ENCODE measurements around the gene RNASEH2C.
"Not testable (repeated sequence)": the region's sequence is repeated elsewhere in the genome, so short reads cannot be mapped to it uniquely, and the experiment has no call there.

Gene RNASEH2C

DNA sequence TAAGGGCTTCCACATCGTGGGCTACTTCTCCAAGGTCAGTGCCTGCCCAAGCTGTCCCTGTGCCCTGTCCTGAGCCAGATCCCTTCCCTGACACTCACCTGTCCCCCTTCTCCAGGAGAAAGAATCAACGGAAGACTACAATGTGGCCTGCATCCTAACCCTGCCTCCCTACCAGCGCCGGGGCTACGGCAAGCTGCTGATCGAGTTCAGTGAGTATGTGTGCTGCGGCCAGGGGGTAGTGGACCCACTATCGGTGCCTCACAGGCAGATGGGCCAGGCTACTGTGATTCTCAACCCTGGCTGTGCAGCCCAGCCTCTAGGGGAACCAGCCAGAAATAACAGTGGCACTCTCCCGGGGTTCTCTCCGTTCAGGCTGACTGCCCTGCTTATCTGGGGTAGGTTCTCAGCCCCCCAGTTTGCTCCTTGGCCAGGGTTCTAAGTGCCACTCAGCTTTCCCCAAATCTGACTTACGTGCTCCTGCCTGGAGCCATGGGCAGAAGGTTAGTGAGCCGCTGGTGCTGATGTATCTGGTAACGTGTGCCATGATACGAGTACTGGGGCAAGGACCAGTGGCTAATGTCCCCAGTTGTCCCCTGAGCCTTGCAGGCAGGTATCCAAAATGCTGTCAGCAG is 3.7 kb downstream of the RNASEH2C start:
- DNase-seq (ENCODE audit: low read depth), result no peak

DNA sequence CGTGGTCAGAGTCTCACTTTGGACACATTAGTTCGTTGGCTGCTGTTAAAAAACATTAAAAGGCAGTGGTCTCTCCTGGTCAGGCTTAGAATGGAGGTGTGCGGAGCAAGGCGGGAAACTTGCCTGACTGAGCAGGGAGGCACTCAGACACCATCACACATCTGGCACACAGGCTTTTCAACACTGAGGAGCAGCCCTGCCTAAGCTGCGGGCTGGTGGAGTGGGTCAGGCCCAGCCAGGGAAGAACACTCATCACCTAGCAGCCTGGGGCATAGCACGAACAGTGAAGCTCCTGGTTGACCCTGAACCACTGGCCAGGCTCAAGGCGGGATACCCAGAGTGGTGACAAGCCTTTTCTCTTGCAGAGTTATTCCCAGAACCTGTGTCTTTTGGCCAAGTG is 4.3 kb downstream of the RNASEH2C start:
- DNase-seq (ENCODE audit: low read depth), result no peak

DNA sequence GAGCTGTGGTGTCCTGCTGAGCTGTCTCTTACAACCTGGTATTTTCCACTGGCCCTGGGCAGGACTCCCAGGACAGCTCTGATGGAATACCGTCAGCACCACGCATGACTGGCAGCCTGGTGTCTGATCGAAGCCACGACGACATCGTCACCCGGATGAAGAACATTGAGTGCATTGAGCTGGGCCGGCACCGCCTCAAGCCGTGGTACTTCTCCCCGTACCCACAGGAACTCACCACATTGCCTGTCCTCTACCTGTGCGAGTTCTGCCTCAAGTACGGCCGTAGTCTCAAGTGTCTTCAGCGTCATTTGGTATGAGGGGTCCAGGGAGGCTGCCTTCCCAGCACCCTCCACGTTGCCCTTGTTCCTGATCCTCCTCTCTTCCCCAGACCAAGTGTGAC is 6.2 kb downstream of the RNASEH2C start:
- no peak for DNase-seq (ENCODE audit: low read depth)

DNA sequence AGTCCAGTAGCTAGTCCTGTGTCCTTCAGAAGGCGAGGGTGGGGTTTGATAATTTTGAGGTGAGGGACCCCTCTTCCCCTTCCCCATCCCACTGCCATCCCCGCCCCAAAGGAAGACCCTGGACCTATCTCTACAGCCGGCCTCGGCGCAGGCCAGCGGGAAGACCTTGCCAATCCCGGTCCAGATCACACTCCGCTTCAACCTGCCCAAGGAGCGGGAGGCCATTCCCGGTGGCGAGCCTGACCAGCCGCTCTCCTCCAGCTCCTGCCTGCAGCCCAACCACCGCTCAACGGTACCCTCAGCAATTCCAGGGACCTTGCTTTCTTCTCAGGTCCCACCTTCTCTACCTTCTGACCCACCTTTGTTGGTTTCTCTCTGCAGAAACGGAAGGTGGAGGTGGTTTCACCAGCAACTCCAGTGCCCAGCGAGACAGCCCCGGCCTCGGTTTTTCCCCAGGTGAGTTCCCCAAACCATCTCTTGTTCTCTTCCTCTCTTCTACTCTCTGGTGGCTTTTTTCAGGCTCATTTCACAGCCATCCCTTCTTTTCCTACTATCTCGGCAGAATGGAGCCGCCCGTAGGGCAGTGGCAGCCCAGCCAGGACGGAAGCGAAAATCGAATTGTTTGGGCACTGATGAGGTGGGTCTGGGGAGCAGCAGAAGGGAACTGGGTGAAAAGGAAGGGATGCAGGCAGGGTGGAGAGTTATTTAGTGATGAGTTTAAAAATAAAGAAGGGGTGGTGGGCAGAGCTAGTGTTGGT is 7.2 kb downstream of the RNASEH2C start:
- no peak for DNase-seq (ENCODE audit: low read depth)

DNA sequence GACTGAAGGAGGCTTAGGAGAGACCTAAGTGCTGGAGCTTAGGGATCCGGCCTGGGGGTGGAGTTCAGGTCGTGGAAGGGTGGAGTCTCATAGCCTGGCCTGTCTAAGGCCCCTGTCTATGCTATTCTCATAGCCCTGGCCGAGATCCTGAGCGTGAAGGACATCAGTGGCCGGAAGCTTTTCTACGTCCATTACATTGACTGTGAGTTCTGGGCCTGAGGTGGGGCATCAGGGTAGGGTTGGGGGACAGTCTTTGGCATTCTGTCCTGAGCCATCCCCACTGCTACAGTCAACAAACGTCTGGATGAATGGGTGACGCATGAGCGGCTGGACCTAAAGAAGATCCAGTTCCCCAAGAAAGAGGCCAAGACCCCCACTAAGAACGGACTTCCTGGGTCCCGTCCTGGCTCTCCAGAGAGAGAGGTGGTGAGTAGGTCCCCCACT is 7.9 kb downstream of the RNASEH2C start:
- DNase-seq (ENCODE audit: low read depth), result no peak

DNA sequence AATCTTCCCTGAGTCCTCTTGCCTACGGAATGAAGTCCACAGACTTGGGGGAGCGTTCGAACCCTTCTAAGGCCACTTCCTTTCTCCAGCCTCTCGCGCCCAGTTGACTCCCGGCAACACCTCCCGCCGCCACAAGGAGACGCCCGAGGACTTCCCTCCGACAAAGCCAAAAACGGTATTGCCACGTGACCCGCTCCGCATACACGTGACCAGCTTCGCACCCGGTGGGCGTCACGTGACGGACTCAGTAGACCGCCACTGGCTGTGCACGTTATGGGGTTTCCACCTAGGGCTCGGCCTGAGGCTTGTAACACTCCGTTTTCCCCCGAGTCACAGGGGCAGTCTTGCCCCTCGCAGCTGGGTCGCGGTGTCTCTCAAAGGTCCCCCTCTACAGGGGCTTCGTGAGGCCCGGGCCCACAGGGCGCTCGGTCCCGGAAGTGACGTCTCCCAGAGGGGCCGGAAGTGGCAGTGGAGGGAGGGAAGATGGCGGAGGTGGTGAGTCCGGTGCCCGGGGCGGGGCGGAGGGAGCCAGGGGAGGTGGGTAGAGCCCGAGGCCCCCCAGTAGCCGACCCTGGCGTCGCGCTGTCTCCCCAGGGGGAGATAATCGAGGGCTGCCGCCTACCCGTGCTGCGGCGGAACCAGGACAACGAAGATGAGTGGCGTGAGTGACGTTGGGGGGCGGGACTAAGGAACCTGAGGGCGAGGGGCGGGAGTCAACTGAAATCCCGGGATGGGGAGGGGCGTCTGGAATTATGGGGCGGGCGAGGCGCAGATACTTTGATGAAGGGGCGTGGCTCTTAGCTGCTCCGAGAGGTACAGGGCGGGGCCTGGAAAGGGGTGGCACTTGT is 8.6 kb downstream of the RNASEH2C start, which contains the start of gene KAT5:
KAT5 (plus strand) TSS at position 468 of the 848 bp plus-strand sequence; CDS start at position 484, 16 bp downstream.
- peak; percentile 97 for DNase-seq (ENCODE audit: low read depth)

DNA sequence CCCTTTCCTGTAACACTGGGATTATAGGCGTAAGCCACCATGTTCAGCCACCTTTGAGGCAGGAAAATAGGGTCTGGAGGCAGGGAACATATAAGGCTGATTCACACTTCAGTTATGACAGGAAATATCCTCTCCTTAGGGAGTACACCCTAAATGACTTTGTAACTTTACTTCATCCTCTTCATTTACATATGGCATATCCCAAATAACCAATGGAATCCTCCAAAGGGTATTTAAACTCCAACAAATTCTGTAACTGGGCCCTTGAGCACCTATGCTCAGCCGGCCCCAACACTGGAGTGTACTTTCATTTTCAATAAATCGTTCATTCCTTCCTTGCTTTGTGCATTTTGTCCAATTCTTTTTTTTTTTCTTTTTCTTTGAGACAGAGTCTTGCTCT is 10.2 kb downstream of the RNASEH2C start:
- no peak for DNase-seq (ENCODE audit: low read depth)

DNA sequence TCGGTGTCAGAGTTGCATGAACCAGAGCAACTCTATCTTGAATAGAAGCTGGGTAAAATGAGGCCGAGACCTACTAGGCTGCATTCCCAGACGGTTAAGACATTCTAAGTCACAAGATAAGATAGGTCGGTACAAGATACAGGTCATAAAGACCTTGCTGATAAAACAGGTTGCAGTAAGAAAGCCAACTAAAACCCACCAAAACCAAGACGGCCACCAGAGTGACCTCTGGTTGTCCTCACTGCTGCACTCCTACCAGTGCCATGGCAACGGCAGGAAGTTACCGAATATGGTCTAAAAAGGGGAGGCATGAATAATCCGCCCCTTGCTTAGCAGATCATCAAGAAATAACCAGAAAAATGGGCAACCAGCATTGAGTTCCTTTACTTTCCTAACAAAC is 10.9 kb downstream of the RNASEH2C start:
- no peak for DNase-seq (ENCODE audit: low read depth)

DNA sequence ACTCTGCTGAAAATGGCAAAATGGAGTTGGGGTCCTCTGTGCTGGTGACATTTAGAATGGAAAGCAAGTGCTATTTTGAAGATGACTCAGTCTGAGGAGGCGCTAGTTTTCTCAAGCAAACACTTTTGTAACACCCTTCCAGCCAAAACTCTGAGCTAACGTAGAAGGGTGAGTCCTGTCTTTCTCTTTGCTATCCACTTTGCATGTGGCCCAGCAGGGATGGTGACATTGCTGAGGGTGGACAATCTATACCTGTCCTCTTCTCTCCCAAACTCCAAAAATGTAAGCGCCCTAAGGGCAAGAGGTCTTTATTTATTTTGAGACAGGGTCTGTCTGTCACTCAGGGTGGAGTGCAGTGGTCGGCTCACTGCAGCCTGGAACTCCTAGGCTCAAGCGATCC is 12.1 kb downstream of the RNASEH2C start:
- no peak for DNase-seq (ENCODE audit: low read depth)

DNA sequence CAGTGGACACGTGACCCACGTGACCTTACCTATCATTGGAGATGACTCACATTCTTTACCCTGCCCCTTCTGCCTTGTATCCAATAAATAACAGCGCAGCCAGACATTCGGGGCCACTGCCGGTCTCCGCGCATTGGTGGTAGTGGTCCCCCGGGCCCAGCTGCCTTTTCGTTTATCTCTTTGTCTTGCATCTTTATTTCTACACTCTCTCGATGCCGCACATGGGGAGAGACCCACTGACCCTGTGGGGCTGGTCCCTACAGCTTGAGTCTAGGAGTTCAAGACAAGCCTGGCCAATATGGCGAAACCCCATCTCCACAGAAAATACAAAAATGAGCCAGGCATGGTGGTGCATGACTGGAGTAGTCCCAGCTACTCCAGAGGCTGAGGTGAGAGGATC is 13.6 kb downstream of the RNASEH2C start:
- DNase-seq (ENCODE audit: low read depth), result not testable (repeated sequence)

DNA sequence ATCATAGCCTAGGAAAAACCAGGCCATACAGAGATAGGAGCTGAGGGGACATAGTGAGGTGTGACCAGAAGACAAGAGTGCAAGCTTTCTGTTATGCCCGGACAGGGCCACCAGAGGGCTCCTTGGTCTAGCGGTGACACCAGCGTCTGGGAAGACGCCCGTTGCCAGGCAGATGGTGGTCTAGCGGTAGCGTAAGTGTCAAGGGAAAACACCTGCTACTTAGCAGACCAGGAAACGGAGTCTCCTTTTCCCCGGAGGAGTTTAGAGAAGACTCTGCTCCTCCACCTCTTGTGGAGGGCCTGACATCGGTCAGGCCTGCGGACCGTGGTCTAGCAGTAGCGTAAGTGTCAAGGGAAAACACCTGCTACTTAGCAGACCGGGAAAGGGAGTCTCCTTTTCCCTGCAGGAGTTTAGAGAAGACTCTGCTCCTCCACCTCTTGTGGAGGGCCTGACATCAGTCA is 14.3 kb downstream of the RNASEH2C start:
- DNase-seq (ENCODE audit: low read depth), result not testable (repeated sequence)

DNA sequence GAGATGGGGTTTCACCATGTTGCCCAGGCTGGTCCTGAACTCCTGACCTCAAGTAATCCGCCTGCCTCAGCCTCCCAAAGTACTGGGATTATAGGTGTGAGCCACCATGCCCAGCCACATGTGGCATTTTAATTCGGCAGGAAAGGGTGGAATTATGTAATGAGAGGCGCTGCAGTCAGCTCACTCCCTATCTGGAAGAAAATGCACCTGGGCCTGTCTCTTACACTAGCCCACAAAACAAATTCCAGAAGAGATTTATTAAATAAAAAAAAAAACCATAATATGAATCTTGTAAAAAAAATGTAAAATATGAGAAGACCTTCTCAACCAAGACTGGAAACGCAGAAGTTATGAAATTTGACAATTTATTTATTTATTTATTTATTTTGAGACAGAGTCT is 16.8 kb downstream of the RNASEH2C start:
- no peak for DNase-seq (ENCODE audit: low read depth)

DNA sequence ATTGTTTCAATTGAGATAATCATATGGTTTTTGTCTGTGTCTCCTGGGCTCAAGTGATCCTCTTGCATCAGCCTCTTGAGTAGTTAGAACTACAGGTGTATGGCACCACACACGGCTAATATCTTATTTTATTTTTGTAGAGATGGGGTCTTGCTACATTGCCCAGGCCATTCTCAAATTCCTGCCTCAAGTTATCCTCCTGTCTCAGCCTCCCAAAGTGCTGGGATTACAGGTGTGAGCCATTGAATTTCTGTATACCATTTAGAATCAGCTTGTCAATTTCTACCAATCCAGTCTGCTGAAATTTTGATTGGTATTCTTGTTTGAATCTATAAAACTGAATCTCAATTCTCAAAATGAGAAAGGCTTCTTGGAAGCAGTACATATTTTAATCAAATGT is 18.9 kb downstream of the RNASEH2C start:
- no peak for DNase-seq (ENCODE audit: low read depth)

DNA sequence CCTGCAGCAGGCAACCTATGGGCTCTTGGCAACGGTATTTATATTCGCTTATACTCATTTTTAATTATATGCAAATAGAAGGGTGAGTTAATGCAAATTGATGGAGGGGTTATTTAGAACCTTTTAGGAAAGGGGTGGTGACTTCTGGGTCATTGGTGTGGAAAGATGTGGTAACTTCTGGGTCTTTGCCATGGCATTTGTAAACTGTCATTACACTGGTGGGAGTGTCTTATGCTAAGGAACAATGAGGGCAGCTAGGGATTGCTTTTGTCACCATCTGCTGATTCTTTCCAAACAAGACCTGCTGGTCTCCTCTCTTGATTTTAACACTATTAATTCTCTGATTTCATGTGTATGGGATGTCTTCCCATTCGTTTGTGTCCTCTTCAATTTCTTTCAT is 20.2 kb downstream of the RNASEH2C start:
- no peak for DNase-seq (ENCODE audit: low read depth)

DNA sequence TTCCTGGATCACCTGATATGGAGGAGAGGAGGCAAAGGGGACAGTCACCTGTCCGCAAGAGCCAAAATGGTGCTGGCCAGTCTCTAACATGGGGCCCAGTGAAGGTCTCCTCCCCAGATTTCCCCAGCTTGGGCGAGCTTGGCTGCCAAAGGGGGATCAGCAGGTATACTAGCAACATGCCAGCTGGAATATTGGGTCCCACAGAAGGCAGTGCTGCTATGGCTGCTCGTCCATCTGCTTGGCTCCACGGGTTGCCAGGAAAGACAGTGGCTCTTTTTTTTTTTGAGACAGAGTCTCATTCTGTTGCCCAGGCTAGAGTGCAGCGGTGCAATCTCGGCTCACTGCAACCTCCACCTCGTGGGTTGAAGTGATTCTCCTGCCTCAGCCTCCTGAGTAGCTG is 21.3 kb downstream of the RNASEH2C start:
- no peak for DNase-seq (ENCODE audit: low read depth)

DNA sequence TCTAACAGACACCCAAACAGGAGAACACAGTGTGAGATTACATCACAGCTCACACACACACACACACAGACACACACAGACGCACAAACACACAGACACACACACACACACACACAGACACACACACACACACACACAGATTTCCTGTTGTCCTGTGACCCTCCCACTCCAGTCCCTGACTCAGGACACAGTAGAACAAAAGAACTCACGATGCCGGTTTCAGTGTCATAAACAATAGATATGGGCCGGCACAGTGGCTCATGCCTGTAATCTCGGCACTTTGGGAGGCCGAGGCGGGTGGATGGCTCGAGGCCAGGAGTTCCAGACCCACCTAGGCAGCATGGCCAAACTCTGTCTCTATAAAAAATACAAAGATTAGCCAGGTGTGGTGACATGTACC is 22.4 kb downstream of the RNASEH2C start:
- DNase-seq (ENCODE audit: low read depth), result no peak

DNA sequence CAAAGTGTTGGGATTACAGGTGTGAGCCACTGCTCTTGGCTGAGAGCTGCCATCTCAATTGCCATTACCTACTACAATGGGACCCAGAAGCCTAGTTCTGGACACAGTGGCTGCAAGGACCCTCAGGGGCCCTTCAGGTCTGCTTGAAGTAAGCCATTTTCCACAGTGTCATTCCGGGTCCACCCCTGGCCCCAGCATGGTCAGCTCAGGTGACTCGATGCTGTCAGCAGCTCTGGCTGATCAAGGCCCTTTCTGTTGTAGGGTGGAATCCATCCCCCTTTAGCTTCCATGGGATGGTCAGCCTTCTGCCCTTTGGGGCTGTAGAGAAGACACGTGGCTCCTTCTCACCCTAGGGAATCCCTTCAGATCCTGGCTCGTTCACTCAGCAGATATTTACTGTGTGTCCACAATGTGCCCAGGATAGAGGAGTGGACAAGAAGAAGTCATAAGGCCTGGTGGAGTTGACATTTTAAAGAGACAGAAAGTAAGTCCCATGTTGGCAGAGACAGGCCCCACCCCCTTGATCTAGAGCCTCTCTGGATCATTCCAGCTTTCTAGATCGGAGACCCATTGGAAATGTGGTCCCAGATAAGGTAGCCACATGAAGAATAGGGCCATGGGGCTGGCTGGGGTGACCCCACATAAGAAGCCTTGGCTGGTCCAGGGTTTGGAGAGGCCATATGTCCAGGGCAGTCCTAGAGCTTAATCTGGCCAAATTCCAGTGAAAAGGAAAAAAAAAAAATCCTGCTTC is 23.6 kb downstream of the RNASEH2C start:
- DNase-seq (ENCODE audit: low read depth), result no peak

DNA sequence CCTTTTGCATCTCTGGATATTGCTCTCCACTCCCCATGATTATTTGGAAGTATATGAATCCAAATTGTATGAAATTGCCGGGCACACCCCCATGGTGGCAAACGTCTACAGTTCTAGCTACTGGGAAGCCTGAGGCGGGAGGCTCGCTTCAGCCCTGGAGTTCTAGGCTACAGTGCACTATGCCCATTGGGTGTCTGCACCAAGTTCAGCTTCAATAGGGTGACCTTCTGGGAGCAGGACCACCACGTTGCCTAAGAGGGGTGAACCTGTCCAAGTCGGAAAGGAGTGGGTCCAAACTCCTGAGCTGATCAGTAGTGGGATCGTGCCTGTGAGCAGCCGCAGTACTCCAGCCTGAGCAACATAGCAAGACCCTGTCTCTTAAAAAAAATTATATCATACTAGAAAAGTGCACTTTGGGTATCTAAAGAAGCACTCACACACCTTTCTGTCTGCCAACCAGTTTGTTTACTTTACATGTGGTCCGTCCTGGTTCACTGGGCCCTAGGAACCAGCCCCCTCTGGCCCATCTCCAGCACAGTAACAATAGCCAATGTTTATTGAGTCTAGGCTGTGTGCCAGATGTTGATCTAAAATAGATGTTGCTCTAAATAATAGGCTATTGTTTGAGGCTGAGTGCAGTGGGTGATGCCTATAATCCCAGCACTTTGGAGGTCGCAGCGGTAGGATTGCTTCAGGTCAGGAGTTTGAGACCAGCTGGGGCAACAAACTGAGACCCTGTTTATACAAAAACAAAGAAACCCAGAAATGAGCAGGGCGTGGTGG is 24.9 kb downstream of the RNASEH2C start:
- no peak for DNase-seq (ENCODE audit: low read depth)

DNA sequence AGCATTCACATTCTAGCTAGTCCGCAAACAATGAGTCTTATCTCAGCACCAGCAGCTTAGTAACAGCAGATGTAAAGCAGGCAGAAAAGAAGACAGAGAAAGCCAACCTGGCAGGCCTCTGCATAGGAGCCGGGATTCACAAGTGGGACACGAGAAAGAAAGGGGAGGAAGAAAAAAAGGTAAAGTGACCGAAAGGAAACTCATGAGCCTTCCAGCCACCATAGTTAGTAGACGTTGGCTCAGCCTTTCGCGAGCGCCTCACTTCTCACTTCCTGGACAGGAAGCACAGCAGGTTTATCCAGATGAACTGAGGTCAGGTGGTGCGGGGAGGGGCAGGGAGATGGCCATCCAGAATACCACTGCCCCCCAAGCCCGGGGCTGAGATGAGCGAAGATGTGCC is 28.2 kb downstream of the RNASEH2C start:
- no peak for DNase-seq (ENCODE audit: low read depth)

DNA sequence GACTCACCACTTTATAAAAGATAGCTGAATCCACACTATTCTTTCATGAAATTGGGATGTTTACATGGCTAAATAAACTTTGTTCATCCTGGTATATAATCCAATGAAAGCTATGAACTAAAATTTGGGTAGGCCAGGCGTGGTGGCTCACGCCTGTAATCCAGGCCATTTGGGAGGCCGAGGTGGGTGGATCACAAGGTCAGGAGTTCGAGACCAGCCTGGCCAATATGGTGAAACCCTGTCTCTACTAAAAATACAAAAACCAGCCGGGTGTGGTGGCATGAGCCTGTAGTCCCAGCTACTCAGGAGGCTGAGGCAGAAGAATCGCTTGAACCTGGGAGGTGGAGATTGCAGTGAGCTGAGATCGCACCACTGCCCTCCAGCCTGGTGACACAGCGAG is 28.8 kb downstream of the RNASEH2C start:
- DNase-seq (ENCODE audit: low read depth), result not testable (repeated sequence)

DNA sequence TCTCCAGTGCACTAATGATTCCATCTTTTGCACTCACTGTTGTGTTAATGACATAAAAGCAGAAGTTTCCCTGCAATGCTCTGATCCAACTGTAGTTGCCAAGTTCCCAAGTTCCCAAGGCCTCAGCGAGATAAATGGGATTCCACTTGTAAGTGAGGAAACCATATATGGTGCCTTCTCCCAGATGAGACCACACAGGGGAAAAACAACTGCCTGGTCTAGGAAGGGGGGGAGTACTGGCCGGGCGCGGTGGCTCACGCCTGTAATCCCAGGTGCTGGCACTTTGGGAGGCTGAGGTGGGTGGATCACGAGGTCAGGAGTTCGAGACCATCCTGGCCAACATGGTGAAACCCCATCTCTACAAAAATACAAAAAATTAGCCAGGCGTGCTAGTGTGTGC is 34.6 kb downstream of the RNASEH2C start:
- DNase-seq (ENCODE audit: low read depth), result no peak
